ENCODE results near the gene MCM7. TPM values are rescaled to one million over a fixed set of nuclear protein-coding genes. Genes with fewer than 3 reads are reported as not detected.

Gene MCM7
- polyA plus RNA-seq, 1 of the 3 experiments (the other 2 are of a cell fraction) = 241 TPM

DNA sequence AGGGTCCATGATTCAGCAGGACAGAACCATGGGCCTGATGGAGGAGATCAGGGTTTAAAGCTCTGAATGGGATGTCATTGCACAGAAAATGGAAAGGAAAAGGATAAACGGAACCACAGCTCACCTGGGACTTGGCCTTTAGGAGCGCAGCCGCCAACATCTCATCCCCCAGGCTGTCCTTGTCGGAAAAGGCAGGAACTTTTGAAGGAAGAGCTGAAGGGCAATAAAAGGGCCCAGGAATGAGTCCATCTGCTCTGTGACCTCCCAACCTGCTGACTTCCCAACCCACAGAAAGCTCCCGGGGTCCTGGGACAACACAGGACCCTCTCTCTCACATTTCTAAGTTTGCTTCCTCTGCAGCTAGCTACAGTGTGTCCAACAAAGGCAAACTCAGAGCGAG, 25.8 kb downstream of the MCM7 start:
- no peak overlapping the region for H3K4me2 ChIP-seq
- H2AFZ ChIP-seq (ENCODE audit: low read depth) = no peak overlapping the region
- H3K79me2 ChIP-seq (ENCODE audit: insufficient read depth) = peaks cover 74% of the 10 kb centered on the region
- no peak overlapping the region; a peak in 1 of 4 replicates for H3K4me3 ChIP-seq (ENCODE audit: low read depth in 2 of 2, low read length in 1 of 2)
- DNase-seq = no peak
- H3K9me2 ChIP-seq = no peaks in the 10 kb centered on the region
- no peaks in the 10 kb centered on the region for H3K27me3 ChIP-seq (ENCODE audit: insufficient read depth)
- H4K20me1 ChIP-seq (ENCODE audit: insufficient read depth) = peaks cover 20% of the 10 kb centered on the region; the same call in 1 of the 2 replicates
- H3K36me3 ChIP-seq (replicated peaks in 1 of 2; ENCODE audit: control insufficient read depth in 1 of 2, insufficient read depth in 2 of 2, low read length in 1 of 2) = peaks cover 77 to 100% of the 10 kb centered on the region in 2 experiments
- CTCF ChIA-PET = interaction anchor here (0.6 to 2.1 kb wide), 6 partner anchors 8 to 82 kb away, joined by 3 to 9 read pairs (median 4); no protein-coding TSS in a partner anchor
- POLR2A ChIA-PET = interaction anchor here (0.6 to 0.7 kb wide), 2 partner anchors 9 to 26 kb away, joined by 3 to 4 read pairs; partner anchors contain the start of genes AP4M1 and MCM7
- peaks cover 31% of the 10 kb centered on the region for H3K9me3 ChIP-seq
- H3K9ac ChIP-seq = no peak overlapping the region
- H3K4me1 ChIP-seq (ENCODE audit: control insufficient read depth in 1 of 2, insufficient read depth in 2 of 2, low read depth in 1 of 2, low read length in 1 of 2) = peaks cover 12% of the 10 kb centered on the region in 2 experiments; a peak in 3 of 4 replicates
- no peak overlapping the region for H3K27ac ChIP-seq (ENCODE audit: low read depth in 2 of 2, low read length in 1 of 2)
- TF ChIP-seq, protein P1, sequence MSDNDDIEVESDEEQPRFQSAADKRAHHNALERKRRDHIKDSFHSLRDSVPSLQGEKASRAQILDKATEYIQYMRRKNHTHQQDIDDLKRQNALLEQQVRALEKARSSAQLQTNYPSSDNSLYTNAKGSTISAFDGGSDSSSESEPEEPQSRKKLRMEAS (IDR thresholded peaks at IDR 0.05; ENCODE audit: low read depth) = no peak
- TF ChIP-seq FOXJ3 (CRISPR knock-in tag; IDR thresholded peaks at IDR 0.05) (no peak), ELF1 (IDR thresholded peaks at IDR 0.05) (no peak), RFX5 (IDR thresholded peaks at IDR 0.05; ENCODE audit: low read length) (no peak), TEAD4 (IDR thresholded peaks at IDR 0.05; ENCODE audit: borderline replicate concordance, insufficient read depth) (no peak), RXRA (IDR thresholded peaks at IDR 0.05; ENCODE audit: borderline replicate concordance, low read depth) (no peak), GABPA (IDR thresholded peaks at IDR 0.05; ENCODE audit: low read depth) (no peak), TCF12 (IDR thresholded peaks at IDR 0.05) (no peak), EZH2phosphoT487 (IDR thresholded peaks at IDR 0.05; ENCODE audit: borderline replicate concordance, low read depth) (no peak), FOSL2 (IDR thresholded peaks at IDR 0.05; ENCODE audit: borderline replicate concordance, low read depth) (no peak), MEF2A (IDR thresholded peaks at IDR 0.05; ENCODE audit: borderline replicate concordance, low read depth) (no peak), JUND (IDR thresholded peaks at IDR 0.05) (no peak), SIN3A (IDR thresholded peaks at IDR 0.05; ENCODE audit: borderline replicate concordance, low read depth, low read length) (no peak), YY1 (IDR thresholded peaks at IDR 0.05; ENCODE audit: low read depth) (no peak), NFIC (IDR thresholded peaks at IDR 0.05; ENCODE audit: borderline replicate concordance) (no peak), GATA2 (CRISPR knock-in tag; IDR thresholded peaks at IDR 0.05) (no peak)
- TF ChIP-seq, protein P2, sequence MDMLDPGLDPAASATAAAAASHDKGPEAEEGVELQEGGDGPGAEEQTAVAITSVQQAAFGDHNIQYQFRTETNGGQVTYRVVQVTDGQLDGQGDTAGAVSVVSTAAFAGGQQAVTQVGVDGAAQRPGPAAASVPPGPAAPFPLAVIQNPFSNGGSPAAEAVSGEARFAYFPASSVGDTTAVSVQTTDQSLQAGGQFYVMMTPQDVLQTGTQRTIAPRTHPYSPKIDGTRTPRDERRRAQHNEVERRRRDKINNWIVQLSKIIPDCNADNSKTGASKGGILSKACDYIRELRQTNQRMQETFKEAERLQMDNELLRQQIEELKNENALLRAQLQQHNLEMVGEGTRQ (IDR thresholded peaks at IDR 0.05; ENCODE audit: borderline replicate concordance, low read depth, low read length) = no peak
- TF ChIP-seq, protein P3, sequence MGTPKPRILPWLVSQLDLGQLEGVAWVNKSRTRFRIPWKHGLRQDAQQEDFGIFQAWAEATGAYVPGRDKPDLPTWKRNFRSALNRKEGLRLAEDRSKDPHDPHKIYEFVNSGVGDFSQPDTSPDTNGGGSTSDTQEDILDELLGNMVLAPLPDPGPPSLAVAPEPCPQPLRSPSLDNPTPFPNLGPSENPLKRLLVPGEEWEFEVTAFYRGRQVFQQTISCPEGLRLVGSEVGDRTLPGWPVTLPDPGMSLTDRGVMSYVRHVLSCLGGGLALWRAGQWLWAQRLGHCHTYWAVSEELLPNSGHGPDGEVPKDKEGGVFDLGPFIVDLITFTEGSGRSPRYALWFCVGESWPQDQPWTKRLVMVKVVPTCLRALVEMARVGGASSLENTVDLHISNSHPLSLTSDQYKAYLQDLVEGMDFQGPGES (IDR thresholded peaks at IDR 0.05; ENCODE audit: low read depth, low read length) = no peak
- TF ChIP-seq, protein P4, sequence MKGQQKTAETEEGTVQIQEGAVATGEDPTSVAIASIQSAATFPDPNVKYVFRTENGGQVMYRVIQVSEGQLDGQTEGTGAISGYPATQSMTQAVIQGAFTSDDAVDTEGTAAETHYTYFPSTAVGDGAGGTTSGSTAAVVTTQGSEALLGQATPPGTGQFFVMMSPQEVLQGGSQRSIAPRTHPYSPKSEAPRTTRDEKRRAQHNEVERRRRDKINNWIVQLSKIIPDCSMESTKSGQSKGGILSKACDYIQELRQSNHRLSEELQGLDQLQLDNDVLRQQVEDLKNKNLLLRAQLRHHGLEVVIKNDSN (IDR thresholded peaks at IDR 0.05; ENCODE audit: borderline replicate concordance, low read depth) = no peak
- TF ChIP-seq, protein P5, sequence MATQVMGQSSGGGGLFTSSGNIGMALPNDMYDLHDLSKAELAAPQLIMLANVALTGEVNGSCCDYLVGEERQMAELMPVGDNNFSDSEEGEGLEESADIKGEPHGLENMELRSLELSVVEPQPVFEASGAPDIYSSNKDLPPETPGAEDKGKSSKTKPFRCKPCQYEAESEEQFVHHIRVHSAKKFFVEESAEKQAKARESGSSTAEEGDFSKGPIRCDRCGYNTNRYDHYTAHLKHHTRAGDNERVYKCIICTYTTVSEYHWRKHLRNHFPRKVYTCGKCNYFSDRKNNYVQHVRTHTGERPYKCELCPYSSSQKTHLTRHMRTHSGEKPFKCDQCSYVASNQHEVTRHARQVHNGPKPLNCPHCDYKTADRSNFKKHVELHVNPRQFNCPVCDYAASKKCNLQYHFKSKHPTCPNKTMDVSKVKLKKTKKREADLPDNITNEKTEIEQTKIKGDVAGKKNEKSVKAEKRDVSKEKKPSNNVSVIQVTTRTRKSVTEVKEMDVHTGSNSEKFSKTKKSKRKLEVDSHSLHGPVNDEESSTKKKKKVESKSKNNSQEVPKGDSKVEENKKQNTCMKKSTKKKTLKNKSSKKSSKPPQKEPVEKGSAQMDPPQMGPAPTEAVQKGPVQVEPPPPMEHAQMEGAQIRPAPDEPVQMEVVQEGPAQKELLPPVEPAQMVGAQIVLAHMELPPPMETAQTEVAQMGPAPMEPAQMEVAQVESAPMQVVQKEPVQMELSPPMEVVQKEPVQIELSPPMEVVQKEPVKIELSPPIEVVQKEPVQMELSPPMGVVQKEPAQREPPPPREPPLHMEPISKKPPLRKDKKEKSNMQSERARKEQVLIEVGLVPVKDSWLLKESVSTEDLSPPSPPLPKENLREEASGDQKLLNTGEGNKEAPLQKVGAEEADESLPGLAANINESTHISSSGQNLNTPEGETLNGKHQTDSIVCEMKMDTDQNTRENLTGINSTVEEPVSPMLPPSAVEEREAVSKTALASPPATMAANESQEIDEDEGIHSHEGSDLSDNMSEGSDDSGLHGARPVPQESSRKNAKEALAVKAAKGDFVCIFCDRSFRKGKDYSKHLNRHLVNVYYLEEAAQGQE (IDR thresholded peaks at IDR 0.05; ENCODE audit: low read depth, low read length) = no peak
- WGBS (ENCODE audit: low lambda C conversion rate) = 93% methylated on average over 6 of the region's 6 CpGs
- H3F3A ChIP-seq (replicated peaks; ENCODE audit: insufficient read depth) = peaks cover 10% of the 10 kb centered on the region

Measured in SK-N-SH (cell line).